NCI-H146 (cell line): ENCODE data around the gene ERN2.

Source experiments
- DNase-seq: peaks from one replicate; lab custom pipeline; 2025; lab: John Stamatoyannopoulos, UW

ERN2 gene

DNA sequence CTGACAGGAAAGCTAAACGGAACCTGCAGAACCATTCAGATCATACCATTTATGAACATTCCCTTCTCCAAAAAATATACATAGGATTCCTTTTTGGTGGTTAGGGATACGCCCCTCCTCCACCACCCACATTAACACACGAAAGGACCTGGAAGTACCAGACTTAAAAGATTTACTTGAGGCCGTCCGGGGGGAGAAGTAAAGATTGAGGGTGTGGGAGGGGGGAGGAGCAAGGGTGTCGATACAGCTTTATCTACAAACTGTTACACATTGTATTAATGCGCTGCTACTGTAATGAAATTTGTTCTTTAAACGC, 72.4 kb downstream of the ERN2 start:
- no peak for DNase-seq
